B cell (primary cell): ENCODE measurements around the gene PEX14. TPM values are rescaled to one million over a fixed set of nuclear protein-coding genes. Genes with fewer than 3 reads are reported as not detected.
"Not testable (repeated sequence)": the region's sequence is repeated elsewhere in the genome, so short reads cannot be mapped to it uniquely, and the experiment has no call there.

Experiments used
- ATAC-seq: fragments of 200-7000 bp; cut with Tn5 transposase; one replicate; pipeline ENCODE4 v1.10.0; 2021; ENCODE audit warnings: low read depth, mild to moderate bottlenecking, moderate number of reproducible peaks, moderate library complexity
- CTCF ChIA-PET: fragments of 350-600 bp; sonication (Branson Sonifier 250); formaldehyde crosslinking; loops from one replicate; lab custom pipeline; 2021; ENCODE audit warnings: antibody characterized with exemption, inconsistent platforms; lab: Charles Lee
- POLR2A ChIA-PET: fragments of 350-600 bp; sonication (Branson Sonifier 250); formaldehyde crosslinking; loops from one replicate; lab custom pipeline; 2021; ENCODE audit warnings: antibody characterized with exemption; lab: Charles Lee
- DNase-seq: peaks from one replicate; pipeline ENCODE4 v3.0.0; 2013
- H2AFZ ChIP-seq: 2 replicates; pipeline ENCODE4 v1.6.1; 2012; ENCODE audit warnings: mild to moderate bottlenecking, low read depth, low read length; ENCODE audit not compliant: insufficient read depth, poor library complexity, severe bottlenecking
- H3K27ac ChIP-seq, 2 donors: 1 replicate in 1 of 2; 2 replicates in 1 of 2; pipeline ENCODE4 v1.5.1; 2012 to 2013; ENCODE audit warnings: low read length in 2 of 2, mild to moderate bottlenecking in 2 of 2, moderate library complexity in 1 of 2
- H3K27me3 ChIP-seq, 4 experiments: fragments of 200-600 bp in 1 of 4; sonication (generic) in 1 of 4; replicated peaks in 1 of 4; 1 replicate in 2 of 4; 2 replicates in 2 of 4; pipeline versions ENCODE4 v1.6.1 to v1.7.0; 2013 to 2016; ENCODE audit warnings: low read length in 3 of 4, mild to moderate bottlenecking in 2 of 4, mixed read lengths in 1 of 4, moderate library complexity in 1 of 4; ENCODE audit not compliant: insufficient read depth in 4 of 4, control insufficient read depth in 3 of 4; ENCODE audit errors: control extremely low read depth in 1 of 4
- H3K36me3 ChIP-seq, 2 experiments: replicated peaks in 1 of 2; 1 replicate in 1 of 2; 2 replicates in 1 of 2; pipeline versions ENCODE4 v1.6.1 to v1.7.1; 2013; ENCODE audit warnings: low read length in 1 of 2; ENCODE audit not compliant: insufficient read depth in 2 of 2, control insufficient read depth in 1 of 2; ENCODE audit errors: control extremely low read depth in 1 of 2, extremely low read depth in 1 of 2
- H3K4me1 ChIP-seq, 2 donors: fragments of 200-600 bp in 1 of 2; sonication (generic) in 1 of 2; 1 replicate in 1 of 2; 2 replicates in 1 of 2; pipeline versions ENCODE4 v1.5.1 to v1.6.1; 2013 to 2017; ENCODE audit warnings: low read length in 2 of 2; ENCODE audit not compliant: control insufficient read depth in 2 of 2, insufficient read depth in 2 of 2
- H3K4me2 ChIP-seq: replicated peaks from 2 replicates; pipeline ENCODE3; 2012; ENCODE audit warnings: mild to moderate bottlenecking, low read depth, low read length; ENCODE audit not compliant: poor library complexity, severe bottlenecking
- H3K4me3 ChIP-seq, 5 experiments: fragments of 200-600 bp in 1 of 5; sonication (generic) in 1 of 5; 1 replicate in 3 of 5; 2 replicates in 2 of 5; pipeline versions ENCODE4 v1.5.1 to v1.7.0; 2011 to 2016; ENCODE audit warnings: low read length in 4 of 5, mild to moderate bottlenecking in 4 of 5, low read depth in 2 of 5, control low read depth in 1 of 5, moderate library complexity in 1 of 5; ENCODE audit not compliant: insufficient read depth in 1 of 5; ENCODE audit errors: control extremely low read depth in 1 of 5, extremely low read depth in 1 of 5
- H3K79me2 ChIP-seq: fragments of 200-600 bp; sonication (generic); one replicate; pipeline ENCODE4 v1.6.0; 2016; ENCODE audit warnings: low read length; ENCODE audit not compliant: control insufficient read depth, insufficient read depth
- H3K9ac ChIP-seq: fragments of 200-600 bp; sonication (generic); 2 replicates; pipeline ENCODE4 v1.6.1; 2017; ENCODE audit warnings: mild to moderate bottlenecking, low read length, moderate library complexity
- H3K9me3 ChIP-seq, 3 donors: one replicate each; pipeline versions ENCODE4 v1.6.1 to v1.7.1; 2013; ENCODE audit warnings: low read length in 2 of 3; ENCODE audit not compliant: control insufficient read depth in 2 of 3, insufficient read depth in 1 of 3; ENCODE audit errors: control extremely low read depth in 1 of 3
- H4K20me1 ChIP-seq: 2 replicates; pipeline ENCODE4 v1.6.0; 2012; ENCODE audit warnings: mild to moderate bottlenecking, low read length; ENCODE audit not compliant: insufficient read depth, control insufficient read depth, poor library complexity, severe bottlenecking
- H3K27ac Mint-ChIP-seq: one replicate; pipeline ENCODE4 v1.8.0; 2021; ENCODE audit warnings: mixed read lengths
- H3K27me3 Mint-ChIP-seq: one replicate; pipeline ENCODE4 v1.8.0; 2021; ENCODE audit warnings: mixed read lengths
- H3K4me1 Mint-ChIP-seq: one replicate; pipeline ENCODE4 v1.8.0; 2021; ENCODE audit warnings: mixed read lengths
- H3K4me3 Mint-ChIP-seq: one replicate; pipeline ENCODE4 v1.8.0; 2021; ENCODE audit warnings: mixed read lengths
- H3K9me3 Mint-ChIP-seq: one replicate; pipeline ENCODE4 v1.8.0; 2022; ENCODE audit warnings: mixed read lengths; ENCODE audit not compliant: insufficient read depth
- EZH2 ChIP-seq: IDR thresholded peaks from 2 replicates; pipeline ENCODE4 v1.6.1; 2012; ENCODE audit warnings: borderline replicate concordance, low read depth, mild to moderate bottlenecking, moderate library complexity, low read length; ENCODE audit not compliant: insufficient read depth, poor library complexity, severe bottlenecking
- WGBS: methylation state at CpG from one replicate; pipeline ENCODE4 v1.1.5; 2013; ENCODE audit warnings: missing lambda C conversion rate; ENCODE audit not compliant: insufficient coverage; 5-methylcytosine and 5-hydroxymethylcytosine counted together
- intact Hi-C: fragments of 100-400 bp; cut with micrococcal nuclease; formaldehyde crosslinking; loops from one replicate; pipeline ENCODE4 v1.10.0; 2022
- polyA plus RNA-seq: library from polyadenylated mRNA; depleted of rRNA; stranded (reverse); fragments of >200 nt; gene quantifications from 2 replicates; pipeline ENCODE4 v1.2.3, GENCODE V29; 2012
- total RNA-seq, 2 donors: library from RNA; stranded (reverse); fragments of 120-200 nt in 1 of 2; gene quantifications; 1 replicate in 1 of 2; 2 replicates in 1 of 2; pipeline versions ENCODE4 v1.2.3 to v1.2.4, GENCODE V29; 2013 to 2022
- TF ChIP-seq, protein P1 (sequence below): fragments of 200-600 bp; IDR thresholded peaks from one replicate; pipeline ENCODE4 v1.8.0; 2022; ENCODE audit warnings: antibody characterized with exemption, mild to moderate bottlenecking

The PEX14 gene
- total and polyA plus RNA-seq, 2 donors (not counting 1 experiment from before 2014, with no cell fraction given): 14.1 to 19.3 TPM

DNA sequence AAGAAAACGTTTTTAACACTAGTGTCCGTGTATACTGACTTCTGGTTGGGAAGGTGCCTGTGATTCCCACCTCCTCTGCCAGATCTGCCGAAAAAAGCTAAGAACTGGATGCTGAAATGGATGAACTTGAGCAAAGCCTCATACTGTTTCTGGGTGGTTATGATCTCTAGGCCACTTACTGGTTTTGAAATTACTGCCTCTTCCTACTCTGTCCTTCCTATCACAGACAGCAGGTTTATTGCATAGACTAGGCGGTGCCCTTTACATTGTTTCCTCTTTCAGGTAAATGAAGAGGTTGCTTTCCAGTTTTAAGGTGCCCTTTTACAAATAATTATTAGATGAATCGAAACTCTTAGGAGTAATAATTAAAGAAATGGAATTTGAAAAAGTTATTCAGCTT, 27.5 kb downstream of the PEX14 start:
- no peak for TF ChIP-seq EZH2
- TF ChIP-seq, protein P1, sequence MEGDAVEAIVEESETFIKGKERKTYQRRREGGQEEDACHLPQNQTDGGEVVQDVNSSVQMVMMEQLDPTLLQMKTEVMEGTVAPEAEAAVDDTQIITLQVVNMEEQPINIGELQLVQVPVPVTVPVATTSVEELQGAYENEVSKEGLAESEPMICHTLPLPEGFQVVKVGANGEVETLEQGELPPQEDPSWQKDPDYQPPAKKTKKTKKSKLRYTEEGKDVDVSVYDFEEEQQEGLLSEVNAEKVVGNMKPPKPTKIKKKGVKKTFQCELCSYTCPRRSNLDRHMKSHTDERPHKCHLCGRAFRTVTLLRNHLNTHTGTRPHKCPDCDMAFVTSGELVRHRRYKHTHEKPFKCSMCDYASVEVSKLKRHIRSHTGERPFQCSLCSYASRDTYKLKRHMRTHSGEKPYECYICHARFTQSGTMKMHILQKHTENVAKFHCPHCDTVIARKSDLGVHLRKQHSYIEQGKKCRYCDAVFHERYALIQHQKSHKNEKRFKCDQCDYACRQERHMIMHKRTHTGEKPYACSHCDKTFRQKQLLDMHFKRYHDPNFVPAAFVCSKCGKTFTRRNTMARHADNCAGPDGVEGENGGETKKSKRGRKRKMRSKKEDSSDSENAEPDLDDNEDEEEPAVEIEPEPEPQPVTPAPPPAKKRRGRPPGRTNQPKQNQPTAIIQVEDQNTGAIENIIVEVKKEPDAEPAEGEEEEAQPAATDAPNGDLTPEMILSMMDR: no peak

DNA sequence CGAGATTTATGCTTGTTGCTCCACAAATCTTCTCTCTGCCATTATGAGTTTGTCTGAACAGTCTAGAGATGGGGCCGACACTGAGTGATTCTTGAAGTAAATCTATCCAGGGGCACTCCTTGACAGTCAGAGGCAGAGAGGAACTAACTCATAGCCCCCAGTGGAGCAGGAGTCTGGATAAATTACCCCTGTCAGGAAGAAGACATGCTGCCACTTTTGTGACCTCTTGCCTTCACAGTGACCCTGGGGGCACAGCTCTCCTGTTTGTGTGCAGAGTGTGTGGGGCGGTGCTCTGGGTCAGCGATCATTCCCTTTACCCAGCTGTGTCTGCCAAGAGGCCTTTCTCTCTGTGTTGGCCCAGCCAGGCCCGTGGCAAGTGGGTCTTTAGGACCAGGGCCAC, 29.5 kb downstream of the PEX14 start:
- TF ChIP-seq, protein P1: no peak
- no peak for TF ChIP-seq EZH2
- peaks cover 9 to 13% of the 10 kb centered on the region in 2 donors for H3K4me1 ChIP-seq
- intact Hi-C loops: no loop called here
- no peaks in the 10 kb centered on the region for H3K27me3 ChIP-seq
- no peak overlapping the region for H3K4me3 ChIP-seq
- H3K9ac ChIP-seq: no peak overlapping the region
- peaks cover 18% of the 10 kb centered on the region for H4K20me1 ChIP-seq
- ChIA-PET CTCF (interaction anchor here (0.6 to 6.7 kb wide), 4 partner anchors 9 to 1079 kb away, joined by 3 to 55 read pairs (median 3); no protein-coding TSS in a partner anchor), POLR2A (no interaction called here)
- H3K9me3 ChIP-seq: no peaks in the 10 kb centered on the region
- DNase-seq: no peak
- Mint-ChIP-seq H3K27me3 (no peaks in the 10 kb centered on the region), H3K4me1 (peaks cover 24% of the 10 kb centered on the region), H3K9me3 (no peaks in the 10 kb centered on the region), H3K27ac (no peak overlapping the region), H3K4me3 (no peak overlapping the region)
- no peak overlapping the region for H3K4me2 ChIP-seq
- peaks cover 0 to 1% of the 10 kb centered on the region in 2 experiments for H3K36me3 ChIP-seq
- H2AFZ ChIP-seq: no peak overlapping the region
- WGBS: 89% methylated on average over 4 of the region's 5 CpGs
- H3K27ac ChIP-seq: no peak overlapping the region
- H3K79me2 ChIP-seq: peaks cover 72% of the 10 kb centered on the region
- no peak for ATAC-seq

More for the DNA sequence above, 27.5 kb downstream of the PEX14 start:
- Mint-ChIP-seq H3K4me1 (peaks cover 11% of the 10 kb centered on the region), H3K4me3 (no peak overlapping the region), H3K27me3 (no peaks in the 10 kb centered on the region), H3K9me3 (no peaks in the 10 kb centered on the region), H3K27ac (no peak overlapping the region)
- H3K27ac ChIP-seq: no peak overlapping the region
- no peak overlapping the region for H3K4me3 ChIP-seq
- H3K79me2 ChIP-seq: peaks cover 82% of the 10 kb centered on the region
- H3K9me3 ChIP-seq: no peaks in the 10 kb centered on the region
- CTCF ChIA-PET: interaction anchor here (0.7 to 0.8 kb wide), 2 partner anchors 368 to 1266 kb away, joined by 3 to 4 read pairs; no protein-coding TSS in a partner anchor
- H2AFZ ChIP-seq: no peak overlapping the region
- no peak for ATAC-seq
- intact Hi-C loops: no loop called here
- POLR2A ChIA-PET: no interaction called here
- WGBS: 100% methylated on average over 1 of the region's 5 CpGs
- H3K4me2 ChIP-seq: no peak overlapping the region
- peaks cover under 1% of the 10 kb centered on the region in 2 donors for H3K4me1 ChIP-seq
- no peak overlapping the region for H3K9ac ChIP-seq
- peaks cover 0 to 1% of the 10 kb centered on the region in 2 experiments for H3K36me3 ChIP-seq
- peaks cover 4% of the 10 kb centered on the region for H4K20me1 ChIP-seq
- no peak for DNase-seq
- H3K27me3 ChIP-seq: no peaks in the 10 kb centered on the region

DNA sequence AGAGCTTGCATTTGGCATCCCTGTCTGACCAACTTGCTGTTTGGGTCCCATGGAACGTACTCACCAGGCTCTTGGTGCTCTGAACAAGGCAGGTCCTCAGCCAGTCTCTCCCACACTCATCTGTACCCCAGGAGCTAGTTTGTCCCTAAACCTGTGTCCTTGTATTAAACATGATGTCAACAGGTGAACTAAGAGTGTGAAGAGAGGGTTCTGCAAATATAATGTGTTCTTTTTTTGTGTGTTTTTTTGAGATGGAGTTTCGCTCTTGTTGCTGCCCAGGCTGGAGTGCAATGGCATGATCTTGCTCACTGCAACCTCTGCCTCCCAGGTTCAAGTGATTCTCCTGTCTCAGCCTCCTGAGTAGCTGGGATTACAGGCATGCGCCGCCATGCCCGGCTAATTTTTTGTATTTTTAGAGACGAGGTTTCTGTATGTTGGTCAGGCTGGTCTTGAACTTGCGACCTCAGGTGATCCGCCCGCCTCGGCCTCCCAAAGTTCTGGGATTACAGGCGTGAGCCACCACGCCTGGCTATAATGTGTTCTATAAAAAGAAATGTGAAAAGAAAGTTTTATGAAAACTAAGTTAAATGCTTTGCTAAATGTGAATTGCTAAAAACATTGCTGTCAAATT, 31.4 kb downstream of the PEX14 start:
- not testable (repeated sequence) for H3K27me3 ChIP-seq

More for the DNA sequence above, 31.4 kb downstream of the PEX14 start:
- H3K9ac ChIP-seq, H3K36me3 ChIP-seq, H3K27ac ChIP-seq, ATAC-seq, H3K4me2 ChIP-seq, H3K4me3 ChIP-seq, H2AFZ ChIP-seq, H3K27ac Mint-ChIP-seq, H3K4me3 Mint-ChIP-seq, DNase-seq, H3K27me3 Mint-ChIP-seq, H3K9me3 Mint-ChIP-seq, H3K9me3 ChIP-seq, POLR2A ChIA-PET: not testable (repeated sequence)
- WGBS: 92% methylated on average over 11 of the region's 12 CpGs
- CTCF ChIA-PET: interaction anchor here (0.6 to 6.7 kb wide), 6 partner anchors 11 to 733 kb away, joined by 3 to 55 read pairs (median 3); no protein-coding TSS in a partner anchor
- Histone ChIP-seq H4K20me1 (peaks cover 22% of the 10 kb centered on the region), H3K4me1 (peaks cover 17 to 22% of the 10 kb centered on the region in 2 donors), H3K79me2 (peaks cover 66% of the 10 kb centered on the region)
- intact Hi-C loops: loop anchor here (5.0 kb wide), 1 partner anchor 361 kb away; no protein-coding TSS in a partner anchor
- peaks cover 35% of the 10 kb centered on the region for H3K4me1 Mint-ChIP-seq
